ENCODE data around the gene NSL1.
"Not testable (repeated sequence)": the region's sequence is repeated elsewhere in the genome, so short reads cannot be mapped to it uniquely, and the experiment has no call there.

Gene NSL1

DNA sequence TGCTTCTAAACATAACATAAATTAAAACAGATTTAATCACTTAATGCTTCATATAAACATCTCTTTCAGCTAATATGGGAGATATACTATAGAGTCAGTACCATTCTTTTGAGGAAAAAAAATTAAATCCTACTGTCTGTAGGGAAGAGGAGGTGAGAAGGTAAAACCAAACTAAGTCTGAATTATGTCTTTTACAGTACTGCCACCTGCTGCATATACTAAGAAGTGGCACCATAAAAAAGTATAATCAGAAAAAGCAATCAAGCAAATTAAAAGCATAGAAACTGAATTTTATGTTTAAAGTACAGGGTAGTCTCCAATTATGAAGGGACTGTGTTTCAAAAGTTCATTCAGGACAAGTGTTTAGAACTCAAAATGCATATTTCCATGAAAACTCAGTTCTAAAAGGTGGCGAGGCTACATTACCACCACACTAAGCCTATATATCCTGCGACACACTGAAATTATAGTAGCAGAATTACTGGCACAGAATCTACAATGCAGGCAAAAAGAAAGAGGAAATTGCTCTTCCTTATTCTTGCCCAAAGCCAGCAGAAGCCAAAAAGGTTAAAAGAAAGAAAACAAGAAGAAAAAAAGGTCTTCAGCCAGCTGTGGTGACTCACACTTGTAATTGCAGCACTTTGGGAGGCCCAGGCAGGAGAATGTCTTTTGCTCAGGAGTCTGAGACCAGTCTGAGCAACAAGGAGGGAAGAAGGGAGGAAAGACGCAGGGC lies 9.0 kb downstream of the NSL1 start:
- DNase-seq = no peak

- DNase-seq = no peak
These were observed 10.4 kb downstream of the NSL1 start for GRCh38 chr1:212781225-212781624.

- no peak for DNase-seq
These were observed 10.8 kb downstream of the NSL1 start for GRCh38 chr1:212780759-212781158.

GRCh38 chr1:212779086-212779485 lies 12.5 kb downstream of the NSL1 start:
- DNase-seq = not testable (repeated sequence)

- peak; percentile 17 for DNase-seq
These were observed 14.4 kb downstream of the NSL1 start for GRCh38 chr1:212777151-212777550.

DNA sequence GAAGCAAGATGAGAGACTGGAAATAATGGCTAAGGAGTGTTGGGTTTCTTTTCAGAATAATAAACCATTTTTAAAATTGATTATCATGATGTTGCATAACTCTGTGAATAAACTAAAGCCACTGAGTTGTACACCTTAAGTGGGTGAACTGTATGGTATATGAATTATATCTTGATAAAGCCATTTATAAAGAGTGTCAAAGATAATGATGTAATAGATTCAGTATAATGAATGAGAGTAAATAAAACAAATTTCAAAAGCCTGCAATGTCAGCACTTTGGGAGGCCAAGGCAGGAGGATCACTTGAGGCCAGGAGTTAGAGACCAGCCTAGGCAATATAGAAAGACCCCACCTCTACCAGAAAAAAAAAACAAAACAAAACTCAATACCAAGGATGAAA lies 16.3 kb downstream of the NSL1 start:
- no peak for DNase-seq

- DNase-seq = peak; percentile 82
These were observed 17.0 kb downstream of the NSL1 start for GRCh38 chr1:212774584-212774983.

GRCh38 chr1:212773011-212773410 lies 18.6 kb downstream of the NSL1 start:
- no peak for DNase-seq

- no peak for DNase-seq
These were observed 20.2 kb downstream of the NSL1 start for GRCh38 chr1:212771341-212771740.

GRCh38 chr1:212769459-212770167 lies 22.0 kb downstream of the NSL1 start:
- DNase-seq = no peak

DNA sequence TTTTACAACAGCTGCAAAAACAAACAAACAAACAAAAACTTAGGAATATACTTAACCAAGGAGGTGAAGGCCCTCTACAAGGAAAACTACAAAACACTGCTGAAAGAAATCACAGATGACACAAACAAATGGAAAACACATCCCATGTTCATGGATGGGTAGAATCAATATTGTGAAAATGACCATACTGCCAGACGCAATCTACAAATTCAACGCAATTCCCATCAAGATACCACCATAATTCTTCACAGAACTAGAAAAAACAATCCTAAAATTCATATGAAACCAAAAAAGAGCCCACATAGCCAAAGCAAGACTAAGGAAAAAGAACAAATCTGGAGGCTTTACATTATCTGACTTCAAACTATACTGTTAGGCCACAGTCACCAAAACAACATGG lies 24.8 kb downstream of the NSL1 start:
- not testable (repeated sequence) for DNase-seq

DNA sequence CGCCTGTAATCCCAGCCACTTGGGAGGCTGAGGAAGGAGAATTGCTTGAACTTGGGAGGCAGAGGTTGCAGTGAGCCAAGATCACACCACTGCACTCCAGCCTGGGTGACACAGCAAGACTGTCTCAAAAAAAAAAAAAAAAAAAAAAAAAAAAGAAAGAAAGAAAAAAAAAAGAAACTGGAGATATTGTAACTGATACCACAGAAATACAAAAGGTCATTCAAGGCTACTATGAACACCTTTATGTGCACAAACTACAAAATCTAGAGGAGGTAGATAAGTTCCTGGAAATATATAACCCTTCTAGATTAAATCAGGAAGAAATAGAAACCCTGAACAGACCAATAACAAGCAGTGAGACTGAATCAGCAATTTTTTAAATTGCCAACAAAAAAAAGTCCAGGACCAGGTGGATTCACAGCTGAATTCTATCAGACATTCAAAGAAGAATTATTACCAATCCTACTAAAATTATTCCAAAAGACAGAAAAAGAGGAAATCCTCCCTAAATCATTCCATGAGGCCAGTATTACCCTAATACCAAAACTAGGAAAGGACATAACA lies 26.8 kb downstream of the NSL1 start:
- DNase-seq = not testable (repeated sequence)

- no peak for DNase-seq
These were observed 28.7 kb downstream of the NSL1 start for GRCh38 chr1:212762839-212763238.

DNA sequence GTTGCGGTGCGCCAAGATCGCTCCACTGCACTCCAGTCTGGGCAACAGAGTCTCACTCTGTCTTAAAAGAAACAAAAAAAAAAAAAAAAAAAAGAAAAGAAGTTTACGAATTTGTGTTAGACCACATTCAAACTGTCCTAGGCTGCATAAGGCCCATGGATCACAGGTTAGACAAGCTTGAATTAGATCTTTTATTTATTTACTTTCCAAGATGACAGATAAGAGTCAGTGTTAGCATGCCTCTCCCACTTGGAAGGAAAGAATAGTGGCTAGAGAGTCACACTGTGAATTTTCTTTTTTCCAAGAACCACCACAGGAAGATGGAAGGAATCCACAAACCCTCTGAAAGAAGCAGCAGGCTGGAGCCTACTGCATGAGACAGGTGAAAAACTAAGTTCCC lies 29.3 kb downstream of the NSL1 start:
- no peak for DNase-seq

GRCh38 chr1:212760126-212760823 lies 31.3 kb downstream of the NSL1 start:
- no peak for DNase-seq

DNA sequence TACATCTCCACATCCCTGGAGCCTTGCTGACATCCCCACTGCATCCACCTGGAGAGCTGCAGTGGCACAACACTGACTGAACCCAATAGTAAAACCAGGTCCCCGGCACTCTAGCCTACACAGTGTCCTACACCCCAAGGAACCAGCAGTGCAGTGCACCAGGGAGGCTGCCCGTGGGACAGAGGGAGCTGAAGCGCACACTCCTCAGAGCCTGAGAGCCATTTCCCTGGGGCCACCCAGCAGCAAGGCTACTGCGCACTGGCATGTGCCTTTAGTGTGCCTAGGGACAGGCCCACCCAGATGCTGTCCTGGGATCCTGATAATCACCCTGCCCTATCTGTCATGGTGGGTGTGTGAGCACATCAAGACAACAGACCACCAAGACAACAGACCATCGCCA lies 31.9 kb downstream of the NSL1 start:
- no peak for DNase-seq

GRCh38 chr1:212754680-212755079 lies 36.9 kb downstream of the NSL1 start:
- DNase-seq = no peak

GRCh38 chr1:212754193-212754592 lies 37.4 kb downstream of the NSL1 start:
- peak; percentile 7 for DNase-seq

GRCh38 chr1:212753749-212754148 lies 37.8 kb downstream of the NSL1 start:
- DNase-seq = no peak

DNA sequence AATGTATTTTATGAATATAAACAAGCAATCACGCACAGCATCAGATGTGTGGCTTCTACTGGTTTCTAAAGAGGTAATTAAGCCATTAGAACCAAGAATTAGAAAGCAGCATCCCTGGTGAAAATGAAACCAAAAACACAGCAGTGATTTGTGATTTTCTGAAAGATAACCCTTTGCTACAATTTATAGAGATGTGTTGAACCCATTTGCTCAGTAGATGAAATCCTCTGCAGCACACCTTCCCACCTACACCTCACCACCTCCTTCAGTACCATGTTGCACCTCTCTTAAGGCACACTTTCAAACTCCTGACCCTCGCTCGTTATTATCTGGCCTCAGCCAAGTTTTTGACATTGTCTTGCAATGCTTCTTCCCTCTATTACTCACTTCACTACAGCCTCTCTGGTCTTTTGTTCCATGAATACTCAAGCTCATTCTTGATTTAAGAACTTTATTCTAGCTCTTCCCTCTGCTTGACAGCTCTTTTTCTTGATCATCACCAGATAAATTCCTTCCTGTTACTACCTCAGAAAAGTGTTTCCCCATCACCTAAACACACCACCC lies 38.6 kb downstream of the NSL1 start:
- DNase-seq = no peak

DNA sequence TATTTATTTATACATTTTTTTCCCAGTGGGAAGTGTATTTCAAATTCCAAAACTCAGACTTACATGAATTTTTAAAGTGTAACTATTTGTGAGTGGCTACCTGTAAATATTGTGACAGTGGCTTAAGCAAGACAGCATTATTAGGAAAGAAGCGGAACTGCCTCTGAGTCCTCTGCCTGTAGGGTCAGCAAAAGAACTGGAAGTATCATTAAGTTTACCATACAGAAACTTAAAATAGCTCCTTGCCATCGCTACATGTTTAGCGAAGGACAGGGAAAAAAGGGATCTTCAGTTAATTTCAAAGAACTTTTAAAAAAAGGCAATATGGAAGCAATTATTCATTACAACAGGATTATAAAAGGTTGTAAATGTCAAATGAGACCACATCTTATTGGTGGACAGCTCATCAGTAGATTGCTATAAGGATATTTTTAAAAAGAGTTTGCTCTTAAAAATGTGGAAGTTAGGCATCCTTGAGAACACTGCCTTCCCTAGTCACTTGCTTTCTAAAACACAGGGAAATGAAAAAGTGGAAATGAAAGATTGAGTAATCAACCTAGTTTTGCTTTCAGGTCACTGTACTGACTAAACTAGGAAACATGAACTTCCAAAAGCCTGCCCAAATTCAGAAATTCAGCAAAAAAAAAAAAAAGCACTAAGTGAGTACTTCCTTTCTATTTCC lies 39.2 kb downstream of the NSL1 start:
- DNase-seq = peak; percentile 34

- DNase-seq = no peak
These were observed 41.6 kb downstream of the NSL1 start for GRCh38 chr1:212749821-212750535.

All from GF-D8 (cell line).